Activated naive CD4-positive, alpha-beta T cell (primary cell): ENCODE measurements around the gene ZNF77.
"Not testable (repeated sequence)": the region's sequence is repeated elsewhere in the genome, so short reads cannot be mapped to it uniquely, and the experiment has no call there.

Experiments used
- DNase-seq, 4 experiments: peaks; one replicate each; lab custom pipeline; 2025; lab: John Stamatoyannopoulos, UW

Gene ZNF77

DNA sequence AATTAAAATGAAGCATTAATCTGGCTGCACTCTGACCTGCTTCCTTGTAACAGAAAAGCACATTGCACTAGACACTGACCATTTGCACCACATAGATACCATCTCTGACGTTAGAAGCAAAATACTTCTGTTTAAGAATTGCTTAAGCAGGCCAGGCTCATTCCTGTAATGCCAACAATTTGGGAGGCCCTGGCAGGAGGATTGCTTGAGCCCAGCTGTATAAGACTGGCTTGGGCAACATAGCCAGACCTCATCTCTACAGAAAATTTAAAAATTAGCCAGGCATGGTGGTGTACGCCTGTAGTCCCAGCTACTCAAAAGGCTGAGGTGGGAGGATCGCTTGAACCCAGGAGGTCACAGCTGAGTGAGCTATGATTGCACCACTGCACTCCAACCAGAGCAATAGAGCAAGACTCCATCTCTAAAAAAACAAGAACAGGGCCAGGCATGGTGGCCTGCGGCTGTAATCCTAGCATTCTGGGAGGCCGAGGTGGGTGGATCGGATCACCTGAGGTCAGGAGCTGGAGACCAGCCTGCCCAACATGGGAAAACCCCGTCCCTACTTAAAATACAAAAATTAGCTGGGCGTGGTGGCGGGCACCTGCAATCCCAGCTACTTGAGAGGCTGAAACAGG lies 25.5 kb upstream of the ZNF77 start:
- DNase-seq: no peak

DNA sequence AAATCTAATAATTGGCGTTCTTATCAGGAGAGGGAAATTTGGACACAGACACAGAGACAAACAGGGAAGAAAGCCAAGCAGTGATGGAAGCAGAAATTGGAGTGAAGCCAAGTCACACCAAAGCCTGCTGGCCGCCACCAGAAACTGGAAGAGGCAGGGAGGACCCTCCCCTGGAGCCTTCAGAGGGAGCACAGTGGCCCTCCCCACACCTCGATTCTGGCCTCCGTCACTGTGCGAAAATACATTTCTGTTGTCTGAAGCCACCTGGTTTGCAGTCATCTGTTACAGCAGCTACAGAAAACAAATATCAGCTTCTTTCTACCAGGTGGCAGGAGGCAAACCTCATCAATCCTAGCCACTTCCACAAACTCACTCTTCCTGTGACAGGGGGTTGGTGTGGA lies 24.3 kb upstream of the ZNF77 start:
- no peak for DNase-seq

DNA sequence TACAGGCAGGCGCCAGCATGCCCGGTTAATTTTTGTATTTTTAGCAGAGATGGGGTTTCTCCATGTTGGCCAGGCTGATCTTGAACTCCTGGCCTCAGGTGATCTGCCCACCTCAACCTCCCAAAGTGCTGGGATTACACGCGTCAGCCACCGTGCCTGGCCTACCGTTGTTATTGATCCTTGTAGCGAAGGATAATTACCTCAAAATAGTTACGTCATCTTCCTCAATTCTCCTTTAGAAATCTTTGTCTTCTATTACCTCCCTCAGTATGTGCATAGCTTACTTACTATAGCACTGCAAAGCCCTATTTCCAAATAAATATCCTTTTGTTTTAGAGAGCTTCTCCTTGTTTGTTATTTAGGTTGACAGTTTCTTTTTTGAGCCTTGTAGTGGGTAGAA lies 23.2 kb upstream of the ZNF77 start:
- DNase-seq: no peak

DNA sequence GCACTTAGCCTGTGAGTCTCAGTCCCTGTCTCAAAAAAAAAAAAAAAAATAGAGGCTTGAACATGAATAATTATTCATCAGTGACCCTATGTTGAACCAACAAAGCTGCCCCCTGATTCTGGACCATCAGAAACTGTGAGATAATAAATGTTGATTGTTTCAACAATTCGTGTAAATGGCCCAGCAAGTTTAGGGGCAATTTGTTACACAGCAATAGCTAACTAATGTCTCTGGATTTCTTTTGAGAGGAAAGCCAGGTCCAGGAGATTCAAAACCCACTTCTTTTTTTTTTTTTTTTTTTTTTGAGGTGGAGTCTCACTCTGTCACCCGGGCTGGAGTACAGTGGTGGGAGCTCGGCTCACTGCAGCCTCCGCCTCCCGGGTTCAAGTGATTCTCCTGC lies 20.1 kb upstream of the ZNF77 start:
- no peak for DNase-seq

DNA sequence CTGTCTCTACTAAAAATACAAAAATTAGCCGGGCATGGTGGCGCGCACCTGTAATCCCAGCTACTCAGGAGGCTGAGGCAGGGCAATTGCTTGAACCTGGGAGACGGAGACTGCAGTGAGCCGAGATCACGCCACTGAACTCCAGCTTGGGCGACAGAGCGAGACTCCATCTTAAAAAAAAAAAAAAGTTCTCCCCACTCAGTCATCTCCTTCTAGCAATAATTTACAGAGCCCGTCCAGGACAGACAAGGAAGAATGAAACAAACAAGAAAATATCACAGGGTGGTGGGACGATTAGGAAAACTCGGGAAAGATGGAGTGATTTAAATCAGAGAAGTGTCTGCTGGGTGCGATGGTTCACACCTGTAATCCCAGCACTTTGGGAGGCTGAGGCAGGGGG lies 18.9 kb upstream of the ZNF77 start:
- DNase-seq: not testable (repeated sequence)

DNA sequence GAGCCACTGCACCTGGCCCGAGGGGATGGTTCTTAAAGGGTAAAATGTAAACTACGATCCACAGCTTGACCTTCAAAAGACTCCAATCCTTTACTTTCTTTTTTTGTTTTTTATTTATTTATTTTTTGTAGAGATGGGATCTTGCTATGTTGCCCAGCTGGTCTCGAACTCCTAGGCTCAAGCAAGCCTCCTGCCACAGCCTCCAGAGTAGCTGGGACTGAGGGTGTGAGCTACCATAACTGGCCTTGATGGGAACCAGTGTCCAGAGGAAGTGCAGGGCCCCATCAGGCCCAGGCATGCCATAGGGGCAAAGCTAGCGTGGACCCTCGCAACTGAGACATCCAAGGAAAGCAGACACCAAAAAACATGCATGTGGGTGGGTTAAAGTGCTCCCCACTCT lies 18.4 kb upstream of the ZNF77 start:
- DNase-seq: no peak

DNA sequence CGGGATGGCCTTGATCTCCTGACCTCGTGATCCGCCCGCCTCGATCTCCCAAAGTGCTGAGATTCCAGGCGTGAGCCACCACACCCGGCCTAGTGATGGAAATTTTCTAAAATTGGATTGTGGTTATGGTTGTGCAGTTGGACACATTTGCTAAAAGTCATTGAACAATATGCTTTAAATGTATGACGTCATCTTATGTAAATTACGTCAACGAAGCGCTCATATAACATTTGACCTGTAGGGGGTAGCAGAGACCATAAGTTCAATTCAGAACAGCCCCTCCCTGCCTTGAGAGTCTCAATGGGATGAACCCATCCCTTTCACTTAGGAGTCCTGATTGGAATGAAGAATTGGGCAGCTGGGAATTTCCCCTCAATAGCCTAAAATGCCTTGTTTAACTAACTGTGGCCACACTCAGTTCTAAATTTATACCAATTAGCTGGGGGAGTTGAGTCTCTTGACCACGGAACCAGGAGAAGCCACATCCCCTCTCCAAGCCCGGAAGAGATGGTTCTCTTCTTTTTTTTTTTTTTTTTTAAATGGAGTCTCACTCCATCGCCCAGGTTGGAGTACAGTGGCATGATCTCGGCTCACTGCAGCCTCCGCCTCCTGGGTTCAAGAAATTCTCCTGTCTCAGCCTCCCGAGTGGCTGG lies 17.4 kb upstream of the ZNF77 start:
- DNase-seq: no peak

DNA sequence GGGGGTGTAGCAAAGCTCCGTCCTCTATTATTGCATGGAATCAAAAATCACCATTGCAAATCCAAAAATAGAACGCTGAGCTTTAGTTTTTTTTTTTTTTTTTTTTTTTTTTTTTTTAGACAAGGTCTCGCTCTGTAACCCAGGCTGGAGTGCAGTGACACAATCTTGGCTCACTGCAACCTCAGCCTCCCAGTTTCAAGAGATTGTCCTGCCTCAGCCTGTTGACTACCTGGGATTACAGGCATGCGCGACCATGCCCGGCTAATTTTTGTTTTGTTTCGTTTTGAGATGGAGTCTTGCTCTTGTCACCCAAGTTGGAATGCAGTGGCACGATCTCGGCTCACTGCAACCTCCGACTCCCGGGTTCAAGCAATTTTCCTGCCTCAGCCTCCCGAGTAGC lies 15.3 kb upstream of the ZNF77 start:
- DNase-seq: no peak

DNA sequence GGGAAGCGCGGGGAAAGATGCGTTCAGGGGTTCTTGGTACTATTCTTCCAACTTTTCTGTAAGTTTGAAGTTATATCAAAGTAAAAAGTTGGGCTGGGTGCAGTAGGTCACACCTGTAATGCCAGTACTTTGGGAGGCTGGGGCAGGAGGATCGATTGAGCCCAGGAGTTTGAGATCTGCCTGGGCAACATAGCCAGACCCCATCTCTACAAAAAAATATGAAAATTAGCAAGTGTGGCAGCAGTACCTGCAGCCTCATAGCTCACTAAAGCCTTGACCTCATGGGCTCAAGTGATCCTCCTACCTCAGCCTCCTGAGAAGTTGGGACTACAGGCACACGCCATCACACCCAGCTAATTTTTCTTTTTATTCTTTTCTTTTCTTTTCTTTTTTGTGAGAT lies 12.4 kb upstream of the ZNF77 start:
- DNase-seq: no peak

DNA sequence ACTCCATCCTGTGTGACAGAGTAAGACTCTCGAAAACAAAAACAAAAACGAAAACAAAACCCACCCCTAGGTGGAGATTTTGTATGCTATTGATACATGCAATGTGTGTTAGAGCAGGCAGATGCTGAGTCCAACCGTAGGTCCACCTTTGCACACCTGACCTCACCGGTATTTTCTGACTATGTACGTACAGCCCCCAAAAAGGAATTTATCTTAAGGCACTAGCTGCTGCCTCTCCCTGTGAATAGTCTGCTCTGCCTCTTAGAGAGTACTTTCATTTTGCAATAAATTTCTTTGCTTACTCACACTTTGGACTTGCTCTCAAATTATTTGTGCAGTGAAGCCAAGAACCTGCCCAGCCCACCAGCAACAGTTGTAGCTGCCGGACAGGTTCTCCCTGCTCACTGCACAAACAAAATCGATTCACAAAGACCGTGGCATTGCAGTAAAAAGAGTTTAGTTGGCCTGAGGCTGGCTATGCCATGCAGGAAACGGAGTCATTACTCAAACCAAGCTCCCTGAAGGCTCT lies 8.2 kb upstream of the ZNF77 start:
- no peak for DNase-seq

DNA sequence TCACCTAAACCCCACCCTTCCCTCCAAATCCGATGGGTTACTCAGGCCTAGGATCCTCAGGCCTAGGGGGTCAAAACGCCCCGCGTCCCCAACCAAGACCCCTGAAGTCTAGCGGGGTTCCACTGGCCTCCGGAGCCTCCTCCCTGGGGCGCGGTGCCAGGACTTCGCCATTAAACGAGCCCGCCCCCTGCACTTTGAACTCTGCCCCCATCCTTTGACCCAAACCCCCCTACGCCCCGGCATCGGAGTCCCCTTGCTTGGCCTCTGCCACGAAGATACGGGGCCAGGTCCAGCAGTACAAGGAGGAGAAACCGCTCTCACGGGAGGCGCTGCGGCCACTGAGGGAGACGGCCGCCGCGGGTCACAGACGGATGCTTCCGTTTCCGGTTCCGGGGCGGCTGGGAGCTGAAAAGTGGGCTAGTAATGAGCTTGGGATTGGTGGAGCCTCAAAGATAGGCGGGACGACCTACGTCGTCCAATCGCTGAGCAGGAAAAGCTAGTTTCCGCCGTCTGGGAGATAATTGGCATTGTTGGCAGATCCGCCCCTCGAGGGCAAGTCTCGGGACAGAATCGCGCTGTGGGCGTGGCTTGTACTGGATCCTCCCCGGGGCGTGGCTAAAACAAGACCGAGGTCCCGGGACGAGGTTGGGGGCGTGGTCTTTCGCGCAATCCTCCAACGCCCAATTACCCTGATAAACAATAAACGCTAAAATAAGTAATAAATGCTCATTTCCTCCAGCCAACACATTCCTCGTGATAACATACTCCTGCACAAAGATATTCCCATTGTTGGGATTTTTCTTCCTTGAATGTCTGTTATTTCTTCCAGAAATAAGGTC lies 5.7 kb upstream of the ZNF77 start:
- DNase-seq: peak; percentile 98 to 100 (median 100)

DNA sequence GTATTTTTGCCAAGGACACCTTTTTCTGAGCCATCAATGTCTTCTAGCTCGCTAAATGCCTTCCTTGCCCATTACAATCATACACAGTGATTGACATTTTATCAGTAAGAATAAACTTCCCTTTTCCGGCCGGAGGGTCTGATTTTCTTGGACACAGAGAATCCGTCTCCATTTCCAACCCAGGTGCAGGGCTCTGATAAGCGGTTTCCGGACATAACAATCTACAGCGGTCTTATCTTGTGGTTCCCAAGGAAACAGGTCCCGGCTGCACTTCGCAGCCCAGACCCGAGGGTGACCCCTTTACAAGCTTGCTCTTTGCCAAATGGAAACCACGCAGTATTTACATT lies 5.1 kb upstream of the ZNF77 start:
- DNase-seq: no peak

DNA sequence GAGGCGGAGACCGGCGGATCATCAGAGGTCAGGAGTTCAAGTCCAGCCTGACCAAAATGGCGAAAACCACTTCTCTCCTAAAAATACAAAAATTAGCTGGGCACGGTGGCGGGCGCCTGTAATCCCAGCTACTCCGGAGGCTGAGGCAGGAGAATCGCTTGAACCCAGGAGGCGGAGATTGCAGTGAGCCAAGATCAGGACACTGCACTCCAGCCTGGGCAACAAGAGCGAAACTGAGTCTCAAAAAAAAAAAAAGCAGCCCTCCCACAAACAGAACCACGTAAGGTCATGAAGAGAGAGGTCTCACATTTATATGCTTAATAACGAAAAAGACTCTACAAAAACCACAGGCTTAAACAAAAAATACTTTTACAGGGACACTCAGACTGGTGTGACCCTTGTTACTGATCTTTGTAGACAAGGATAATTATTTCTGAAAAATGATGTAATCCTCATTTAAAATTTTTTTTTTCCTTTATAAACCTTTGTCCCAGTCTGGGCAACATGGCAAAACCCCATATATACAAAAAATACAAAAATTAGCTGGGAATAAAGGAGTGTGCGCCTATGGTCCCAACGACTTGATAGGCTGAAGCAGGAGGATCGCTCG lies 909 bp upstream of the ZNF77 start:
- no peak for DNase-seq

DNA sequence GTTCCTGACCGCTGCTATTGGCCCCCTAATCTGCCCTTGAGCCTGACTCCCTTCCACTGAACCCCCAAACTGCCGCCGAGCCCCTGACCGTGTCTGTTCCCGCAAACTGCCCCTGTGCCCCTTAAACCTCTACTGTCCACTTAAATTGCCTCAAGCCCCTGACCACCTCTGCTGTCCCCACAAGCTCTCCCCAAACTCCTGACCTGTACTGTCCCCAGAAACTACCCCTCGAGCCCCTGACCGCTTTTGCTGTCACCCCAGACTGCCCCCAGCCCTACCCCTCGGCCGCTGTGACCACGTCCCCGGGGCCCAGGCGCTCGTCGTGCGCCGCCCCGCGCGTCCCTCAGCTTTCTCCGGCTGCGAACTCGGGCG lies 382 bp downstream of the ZNF77 start:
- no peak for DNase-seq

DNA sequence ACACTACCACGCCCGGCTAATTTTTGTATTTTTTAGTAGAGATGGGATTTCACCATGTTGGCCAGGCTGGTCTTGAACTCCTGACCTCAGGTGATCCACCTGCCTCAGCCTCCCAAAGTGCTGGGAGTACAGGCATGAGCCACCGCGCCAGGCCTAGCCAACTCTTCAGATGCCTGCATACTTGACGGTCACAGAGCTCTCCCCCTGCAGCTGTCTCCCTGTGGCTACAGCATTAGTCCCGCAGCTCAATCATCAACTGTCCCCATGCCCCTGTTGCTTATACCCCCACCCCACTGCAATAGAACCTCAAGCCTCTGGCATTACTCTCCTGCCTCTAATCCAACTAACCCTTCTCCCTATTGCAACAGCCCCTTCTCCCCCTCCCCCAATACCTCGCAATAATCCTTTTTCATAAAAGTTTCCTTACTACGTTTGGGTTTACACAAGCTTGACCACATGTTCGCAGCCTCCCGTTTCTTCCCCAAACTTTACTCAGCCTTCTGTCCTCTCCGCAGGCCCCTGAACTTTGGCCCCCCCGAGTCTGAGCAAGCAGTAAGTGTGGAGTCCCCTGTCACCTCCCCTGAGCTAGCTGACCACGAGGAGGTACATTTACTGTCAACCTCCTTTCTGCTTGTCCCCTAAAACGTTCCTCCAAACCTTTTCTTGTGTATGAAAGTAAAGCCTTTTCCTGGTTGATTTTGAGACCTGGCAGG lies 1.7 kb downstream of the ZNF77 start:
- DNase-seq: no peak

DNA sequence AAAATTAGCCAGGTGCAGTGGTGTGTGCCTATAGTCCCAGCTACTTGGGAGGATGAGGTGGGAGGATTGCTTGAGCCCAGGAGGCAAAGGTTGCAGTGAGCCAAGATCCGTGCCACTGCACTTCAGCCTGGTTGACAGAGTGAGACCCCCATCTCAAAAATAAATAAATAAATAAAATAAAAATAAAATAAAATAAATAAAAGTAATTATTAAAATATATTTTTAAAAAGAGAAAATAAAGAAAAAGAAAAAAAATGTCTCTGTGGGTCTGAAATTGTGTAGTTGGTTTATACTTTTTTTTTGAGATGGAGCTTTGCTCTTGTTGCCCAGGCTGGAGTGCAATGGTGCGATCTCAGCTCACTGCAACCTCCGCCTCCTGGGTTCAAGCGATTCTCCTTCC lies 8.9 kb downstream of the ZNF77 start:
- DNase-seq: not testable (repeated sequence)

DNA sequence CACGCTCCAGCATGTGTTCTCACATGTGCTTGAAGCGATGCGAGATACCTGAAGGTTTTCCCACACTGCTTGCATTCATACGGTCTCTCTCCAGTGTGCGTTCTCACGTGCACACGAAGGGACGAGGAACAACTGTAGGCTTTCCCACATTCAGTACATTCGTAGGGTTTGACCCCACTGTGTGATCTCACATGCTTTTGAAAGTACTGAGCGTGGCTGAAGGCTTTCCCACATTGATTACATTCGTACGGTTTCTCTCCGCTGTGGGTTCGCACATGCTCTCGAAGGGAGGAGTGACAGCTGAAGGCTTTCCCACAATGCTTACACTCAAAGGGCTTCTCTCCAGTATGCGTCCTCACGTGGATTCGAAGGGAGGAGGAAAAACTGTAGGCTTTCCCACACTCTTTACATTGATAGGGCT lies 11.3 kb downstream of the ZNF77 start:
- no peak for DNase-seq

DNA sequence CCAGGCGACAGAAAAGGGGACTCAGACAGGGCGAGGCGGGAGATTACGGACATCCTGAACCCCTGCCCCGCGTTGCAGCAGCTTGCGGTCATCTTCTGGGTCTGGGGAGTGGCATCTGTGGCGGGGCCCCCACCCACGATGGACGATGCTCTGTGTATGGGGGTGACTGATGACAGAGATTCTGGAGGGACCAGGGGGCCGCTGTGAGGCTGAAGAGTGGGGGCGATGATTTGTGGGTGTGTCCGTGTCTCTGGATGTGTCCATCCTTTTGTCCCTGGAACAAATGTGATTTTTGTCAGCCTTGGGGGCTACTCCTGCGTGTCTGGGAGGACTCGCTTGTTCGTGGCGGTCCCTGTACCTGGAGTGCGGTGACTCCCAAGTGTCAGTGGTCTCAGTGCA lies 17.7 kb downstream of the ZNF77 start:
- no peak for DNase-seq

DNA sequence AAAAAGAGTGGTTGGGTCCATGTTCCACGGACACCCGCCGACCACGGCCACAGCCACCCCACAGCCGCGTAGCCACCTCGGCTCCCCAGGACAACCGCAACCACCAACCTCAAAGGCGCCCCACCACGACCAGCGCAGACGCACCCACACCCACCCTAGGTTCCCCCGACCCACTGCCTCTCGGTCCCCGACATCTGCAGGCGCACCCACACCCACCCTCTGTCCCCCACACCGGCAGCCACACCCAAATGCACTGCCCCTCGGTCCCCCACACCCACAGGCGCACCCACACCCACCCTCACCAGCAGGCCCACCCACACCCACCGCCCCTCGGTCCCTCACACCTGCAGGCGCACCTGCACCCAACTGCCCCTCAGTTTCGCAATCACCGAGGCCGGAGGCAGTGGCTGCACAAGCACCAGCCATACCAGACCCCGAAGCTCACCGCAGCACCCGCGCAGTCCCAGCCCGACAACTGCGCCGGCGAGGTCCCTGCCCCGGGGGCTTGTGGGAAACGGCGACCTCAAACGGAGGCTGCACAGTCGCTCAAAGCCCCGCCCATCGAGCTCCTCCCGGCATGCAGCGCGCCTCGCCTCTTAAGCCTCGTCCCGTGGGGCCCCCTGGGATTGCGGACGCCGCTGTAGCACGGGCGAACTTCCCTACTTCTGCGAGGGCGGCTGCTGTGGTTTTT lies 18.3 kb downstream of the ZNF77 start:
- DNase-seq: no peak

DNA sequence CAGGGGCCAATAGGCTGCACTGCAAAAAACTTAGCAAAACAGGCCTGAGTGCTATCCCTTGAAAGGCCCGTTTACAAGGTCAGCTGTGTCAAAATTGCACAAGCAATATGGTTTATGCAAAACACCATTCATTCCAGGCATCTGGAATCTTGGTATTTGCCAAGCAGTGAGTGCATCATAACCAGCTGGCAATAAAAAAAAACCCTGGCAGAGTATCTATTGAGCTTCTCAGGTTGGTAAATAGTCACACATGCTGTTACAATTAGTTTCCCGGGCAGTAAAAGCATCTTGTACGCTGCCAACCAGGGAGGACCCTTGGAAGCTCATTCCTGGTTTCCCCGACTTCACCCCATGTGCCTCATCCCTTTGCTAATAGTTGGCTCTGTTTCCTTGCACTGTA lies 21.3 kb downstream of the ZNF77 start:
- no peak for DNase-seq

DNA sequence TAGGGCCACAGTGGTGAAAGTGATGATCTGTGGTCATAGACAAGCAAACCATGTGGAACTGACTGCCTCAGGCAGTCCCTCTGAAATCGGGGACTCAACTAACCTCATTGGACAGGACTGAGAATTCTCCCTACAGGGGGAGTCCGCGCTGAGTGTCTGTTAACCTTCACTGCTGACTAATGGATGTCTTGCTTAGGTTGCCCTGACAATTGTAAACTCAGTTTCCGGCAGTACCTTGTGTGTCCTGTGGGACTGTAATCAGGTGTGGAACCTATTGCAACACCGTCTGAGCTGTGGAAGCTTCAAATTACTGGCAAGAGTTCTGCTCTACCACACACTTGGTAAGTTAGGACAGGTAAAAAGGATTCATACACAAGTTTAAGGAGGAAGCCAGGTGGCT lies 21.8 kb downstream of the ZNF77 start:
- DNase-seq: no peak
